Stimulated activated CD4-positive, alpha-beta T cell treated with anti-CD3 and anti-CD28 coated beads, Interleukin-1b, Interleukin-23, amount 100 ng/mL, for 24 hours (primary cell): Measurements from ENCODE around the gene RNF150.

Experiments used
- DNase-seq, 4 experiments: peaks; one replicate each; pipeline ENCODE4 v3.0.0-alpha.2; 2020; ENCODE audit warnings: low read depth in 4 of 4, low spot score in 1 of 4

The RNF150 gene

GRCh38 chr4:140867356-140867755 is 265.9 kb downstream of the RNF150 start:
- no peak for DNase-seq

GRCh38 chr4:140866492-140867005 is 266.7 kb downstream of the RNF150 start:
- DNase-seq, result no peak

- no peak for DNase-seq
These were observed 267.7 kb downstream of the RNF150 start for GRCh38 chr4:140865253-140866217.

- no peak for DNase-seq
These were observed 270.1 kb downstream of the RNF150 start for GRCh38 chr4:140863197-140863596.

GRCh38 chr4:140862177-140862442 is 271.2 kb downstream of the RNF150 start:
- DNase-seq, result no peak

- peak; percentile 6 to 22 (median 16) for DNase-seq
These were observed 271.7 kb downstream of the RNF150 start for GRCh38 chr4:140861359-140862176.

- DNase-seq, result no peak
These were observed 274.4 kb downstream of the RNF150 start for GRCh38 chr4:140858897-140859296.

- no peak for DNase-seq
These were observed 276.2 kb downstream of the RNF150 start for GRCh38 chr4:140857111-140857510.

- DNase-seq, result no peak
These were observed 276.6 kb downstream of the RNF150 start for GRCh38 chr4:140856621-140857062.

- no peak for DNase-seq
These were observed 279.1 kb downstream of the RNF150 start for GRCh38 chr4:140854168-140854567.

GRCh38 chr4:140851804-140852203 is 281.5 kb downstream of the RNF150 start:
- no peak for DNase-seq

GRCh38 chr4:140851032-140851636 is 282.1 kb downstream of the RNF150 start:
- DNase-seq, result peak in 1 of 4 experiments; percentile 0

GRCh38 chr4:140849526-140849925 is 283.7 kb downstream of the RNF150 start:
- no peak for DNase-seq

GRCh38 chr4:140846736-140847135 is 286.5 kb downstream of the RNF150 start:
- no peak for DNase-seq

GRCh38 chr4:140844061-140844460 is 289.2 kb downstream of the RNF150 start:
- DNase-seq, result no peak

- no peak for DNase-seq
These were observed 292.1 kb downstream of the RNF150 start for GRCh38 chr4:140841186-140841585.

- DNase-seq, result no peak
These were observed 293.1 kb downstream of the RNF150 start for GRCh38 chr4:140839888-140840790.

GRCh38 chr4:140839406-140839805 is 293.9 kb downstream of the RNF150 start:
- DNase-seq, result no peak

- DNase-seq, result no peak
These were observed 295.5 kb downstream of the RNF150 start for GRCh38 chr4:140837736-140838135.

GRCh38 chr4:140834839-140835495 is 298.3 kb downstream of the RNF150 start:
- DNase-seq, result no peak
